CD1c-positive myeloid dendritic cell (primary cell): ENCODE measurements around the gene NQO2.
"Not testable (repeated sequence)": the region's sequence is repeated elsewhere in the genome, so short reads cannot be mapped to it uniquely, and the experiment has no call there.

Experiments
- DNase-seq: peaks from one replicate; pipeline ENCODE4 v3.0.0-alpha.2; 2016; ENCODE audit errors: extremely low spot score

NQO2 gene

DNA sequence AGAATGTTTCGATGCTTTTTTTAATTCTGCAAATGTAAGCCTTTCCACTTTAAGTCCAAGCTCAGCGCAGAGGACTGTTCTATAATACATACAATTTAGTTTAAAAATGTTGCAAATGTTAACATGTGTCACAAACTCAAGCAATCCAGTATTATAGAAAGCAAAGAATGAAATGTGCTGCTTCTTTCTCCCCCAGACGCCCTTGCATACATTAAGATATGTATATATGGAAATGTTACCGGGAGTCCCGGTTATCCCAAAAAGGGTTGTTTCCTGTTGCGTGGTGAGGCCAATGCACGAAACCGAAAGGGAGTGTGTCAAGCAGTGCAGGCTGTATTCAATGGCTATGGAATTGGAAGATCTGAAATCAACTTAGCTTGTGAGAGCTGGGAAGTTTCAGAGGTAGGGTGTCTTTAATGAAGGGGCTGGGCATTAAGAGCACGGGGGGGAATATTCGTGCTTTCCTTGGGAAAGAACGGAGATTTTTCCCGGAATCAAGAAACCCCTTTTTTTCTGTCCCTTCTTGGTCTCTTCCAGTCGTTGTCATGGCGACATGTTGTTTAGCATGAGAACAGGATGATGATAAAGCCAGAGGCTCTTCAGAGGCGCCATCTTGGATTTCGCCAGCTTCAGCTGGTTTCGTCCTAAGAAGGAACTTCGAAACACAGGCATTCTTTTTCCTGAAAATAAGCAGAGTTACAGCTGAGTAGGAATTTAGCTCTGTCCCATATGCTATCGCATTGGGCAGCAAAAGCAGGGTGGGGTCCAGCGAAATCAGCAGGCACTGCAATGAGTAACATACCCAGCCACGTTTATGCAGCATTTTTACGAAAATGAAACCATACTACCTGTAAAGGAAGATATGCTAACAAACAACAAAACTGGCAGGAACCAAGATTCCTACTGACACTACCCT lies 10.1 kb upstream of the NQO2 start:
- DNase-seq: peak; percentile 94

DNA sequence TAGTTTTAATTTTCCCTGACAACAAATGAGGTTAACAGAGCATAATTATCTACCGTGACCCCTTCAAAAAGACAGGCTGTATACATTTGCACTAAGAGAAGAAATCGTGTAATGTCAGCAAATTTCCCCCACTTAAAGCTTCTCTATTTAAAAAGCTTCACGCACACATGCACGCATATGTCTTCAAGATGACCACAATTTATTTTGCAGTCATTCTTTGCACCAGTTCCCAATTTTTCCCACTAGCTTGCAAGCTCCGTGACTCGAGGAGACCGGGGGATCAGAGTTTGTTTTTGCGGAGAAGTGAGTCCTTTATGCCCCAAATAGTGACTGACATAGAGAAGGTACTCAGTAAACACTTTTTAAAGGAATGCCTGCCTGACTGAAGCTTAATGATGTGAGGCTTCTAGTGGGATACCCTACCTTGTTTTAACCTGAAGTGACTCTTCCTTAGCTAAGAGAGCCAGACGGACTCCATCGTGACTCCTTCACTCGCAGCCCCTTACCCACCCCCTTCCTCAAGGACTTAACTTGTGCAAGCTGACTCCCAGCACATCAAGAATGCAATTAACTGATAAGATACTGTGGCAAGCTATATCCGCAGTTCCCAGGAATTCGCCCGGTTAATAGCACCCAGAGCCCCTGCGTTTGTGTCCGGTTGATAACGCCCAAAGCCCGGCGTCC lies 9.3 kb upstream of the NQO2 start:
- peak; percentile 70 for DNase-seq

DNA sequence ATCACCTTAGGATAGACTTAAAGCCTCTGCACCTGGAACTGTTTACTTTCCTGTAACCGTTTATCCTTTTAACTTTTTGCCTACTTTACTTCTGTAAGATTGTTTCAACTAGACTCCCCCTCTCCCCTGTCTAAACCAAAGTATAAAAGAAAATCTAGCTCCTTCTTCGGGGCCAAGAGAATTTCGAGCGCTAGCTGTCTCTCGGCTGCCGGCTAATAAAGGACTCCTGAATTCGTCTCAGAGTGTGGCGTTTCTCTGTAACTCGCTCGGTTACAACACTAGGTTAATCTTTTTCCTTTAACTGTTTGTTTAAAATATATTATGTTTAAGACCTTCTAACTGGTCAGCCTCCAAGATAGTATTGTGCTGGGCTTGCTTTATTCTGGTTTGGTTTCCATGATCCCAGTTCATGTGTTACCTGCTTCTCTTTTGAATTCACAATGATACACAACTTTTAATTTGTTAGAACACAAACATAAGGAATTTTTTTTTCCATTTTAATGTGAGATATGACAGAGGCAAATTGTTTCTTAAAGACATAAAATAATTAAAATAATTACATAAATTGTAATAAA lies 8.7 kb upstream of the NQO2 start:
- DNase-seq: no peak

DNA sequence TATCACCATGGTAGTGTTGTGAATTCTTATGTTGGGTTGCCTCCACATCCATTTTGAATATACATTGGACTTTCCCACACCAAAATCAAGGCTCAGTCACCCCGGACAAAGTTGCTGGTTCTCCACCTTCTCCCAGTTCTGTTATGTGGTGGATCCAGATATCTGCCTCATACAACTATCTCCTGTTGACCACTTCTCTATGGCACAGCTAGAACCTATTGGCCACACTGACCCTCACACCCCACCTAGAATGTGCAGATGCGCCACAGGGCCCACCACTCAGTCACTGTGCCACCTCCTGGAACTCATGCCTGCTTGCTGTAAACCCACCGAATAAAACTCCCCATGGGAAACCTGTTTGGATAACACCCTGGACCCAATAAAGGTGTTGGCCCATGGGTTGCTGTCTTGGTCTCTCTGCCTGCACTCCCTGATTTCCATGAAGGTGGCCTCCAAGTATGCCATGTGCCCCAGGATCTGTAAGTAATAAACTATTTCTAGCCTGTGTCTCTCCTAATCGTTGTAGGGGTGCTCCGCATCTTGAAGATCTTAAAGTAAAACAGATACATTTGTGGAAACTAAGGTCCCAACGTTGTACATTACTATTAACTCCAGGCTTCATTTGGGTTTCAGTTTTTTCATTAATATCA lies 7.2 kb upstream of the NQO2 start:
- DNase-seq: no peak

DNA sequence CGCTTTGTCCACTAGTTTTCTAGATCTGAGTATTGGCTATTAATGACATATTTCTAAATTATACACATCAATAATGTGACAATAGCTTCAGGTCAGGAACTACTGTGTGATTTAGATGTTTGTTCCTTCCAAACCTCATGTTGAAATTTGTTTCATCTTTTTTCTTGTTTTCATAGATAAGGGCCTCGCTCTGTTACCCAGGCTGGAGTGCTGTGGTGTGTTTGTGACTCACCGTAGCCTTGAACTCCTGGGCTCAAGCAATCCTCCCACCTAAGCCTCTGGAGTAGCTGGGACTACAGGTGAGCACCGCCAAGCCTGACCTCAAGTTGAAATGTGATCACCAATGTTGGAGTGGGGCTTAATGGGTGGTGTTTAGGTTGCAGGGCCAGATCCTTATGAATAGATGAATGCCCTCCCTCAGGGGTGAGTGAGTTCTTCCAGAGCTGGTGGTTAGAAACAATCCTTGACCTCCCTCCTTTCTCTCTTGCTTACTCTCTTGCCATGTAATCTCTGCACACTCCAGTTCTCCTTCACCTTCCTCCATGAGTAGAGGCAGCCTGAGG lies 5.9 kb upstream of the NQO2 start:
- no peak for DNase-seq

DNA sequence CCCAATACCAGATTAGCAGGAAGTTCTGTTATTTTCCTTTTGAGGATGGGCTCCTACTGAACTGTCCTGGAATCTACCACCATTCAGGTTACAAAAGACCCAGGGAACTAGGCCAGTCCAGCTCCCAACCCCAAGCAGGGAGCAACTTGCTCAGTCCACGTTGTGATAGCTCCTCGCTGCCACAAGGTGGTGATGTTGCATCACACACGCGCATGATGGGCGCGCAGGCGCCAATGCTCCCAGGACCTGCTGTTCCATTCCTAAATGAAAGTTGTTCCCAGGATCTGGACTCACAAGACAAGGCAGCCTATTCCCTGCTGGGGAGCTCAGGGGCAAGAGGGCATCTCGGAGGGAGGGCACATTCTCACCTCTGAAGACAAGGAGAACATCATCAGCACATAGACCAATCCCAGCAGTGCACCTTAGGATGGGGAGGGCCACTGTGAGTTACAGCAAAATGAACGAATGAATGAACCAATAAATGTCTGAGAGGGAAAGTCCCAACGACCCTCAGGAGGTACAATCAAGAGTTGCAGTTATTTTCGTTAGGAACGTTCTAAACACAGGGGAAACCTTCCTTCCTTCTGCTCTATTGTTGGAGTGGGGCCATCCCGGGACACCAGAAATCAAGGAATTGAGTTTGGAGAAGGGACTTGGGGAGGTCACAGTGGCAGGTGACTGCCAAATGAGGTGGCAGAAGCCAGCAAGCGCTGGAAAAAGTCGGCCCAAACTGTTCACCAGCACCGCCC lies 1.3 kb upstream of the NQO2 start:
- not testable (repeated sequence) for DNase-seq

DNA sequence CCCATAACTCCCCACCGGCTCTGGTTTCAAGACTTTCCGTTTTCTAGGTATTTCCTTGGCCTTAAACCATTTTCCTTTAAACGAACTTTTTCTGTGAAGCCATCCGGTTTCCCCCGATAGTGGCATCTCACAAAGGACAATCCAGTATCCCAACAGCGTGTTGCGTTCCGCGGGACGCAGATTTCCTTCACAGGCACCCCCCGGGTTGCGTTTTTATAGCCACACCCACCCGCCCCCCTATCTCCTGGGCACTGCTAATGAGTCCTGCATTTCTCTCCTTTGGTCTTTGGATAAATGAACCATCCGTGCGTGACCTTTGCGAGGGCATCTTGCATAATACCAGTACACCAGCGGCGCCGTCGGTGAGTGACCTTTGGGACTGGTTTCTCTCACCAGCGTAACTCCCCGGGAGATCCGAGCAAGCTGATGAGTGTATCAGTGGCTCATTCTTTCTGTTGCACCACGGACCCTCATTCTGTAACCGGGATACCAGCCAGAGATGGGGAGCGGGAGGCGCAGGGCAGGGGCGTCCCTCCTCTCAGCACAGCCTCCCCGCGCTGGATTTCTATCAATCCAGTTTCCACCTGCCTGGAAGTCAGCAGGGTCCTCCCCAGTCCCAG lies 586 bp upstream of the NQO2 start:
- peak; percentile 91 for DNase-seq

DNA sequence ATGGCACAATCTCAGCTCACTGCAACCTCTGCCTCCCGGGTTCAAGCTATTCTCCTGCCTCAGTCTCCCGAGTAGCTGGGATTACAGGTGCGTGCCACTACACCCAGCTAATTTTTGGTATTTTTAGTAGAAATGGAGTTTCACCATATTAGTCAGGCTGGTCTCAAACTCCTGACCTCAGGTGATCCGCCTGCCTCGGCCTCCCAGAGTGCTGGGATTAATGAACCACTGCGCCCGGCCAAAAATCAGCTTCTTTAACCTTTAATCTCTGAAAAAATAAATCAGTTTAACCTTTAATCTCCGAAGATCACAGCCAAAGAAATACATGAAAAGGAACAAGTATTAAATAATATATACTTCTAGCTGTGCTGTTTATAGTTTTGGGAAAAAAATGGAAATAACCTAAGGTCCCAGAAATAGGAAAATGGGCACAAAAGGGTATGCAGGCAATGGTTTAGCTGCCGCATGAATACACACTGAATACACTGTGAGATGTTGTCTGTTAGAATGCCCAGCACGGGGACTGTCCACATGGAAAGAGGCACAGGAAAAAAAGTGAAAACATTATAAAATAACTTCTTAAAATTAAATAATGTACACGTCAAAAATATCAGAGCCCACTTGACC lies 1.6 kb downstream of the NQO2 start:
- DNase-seq: no peak

DNA sequence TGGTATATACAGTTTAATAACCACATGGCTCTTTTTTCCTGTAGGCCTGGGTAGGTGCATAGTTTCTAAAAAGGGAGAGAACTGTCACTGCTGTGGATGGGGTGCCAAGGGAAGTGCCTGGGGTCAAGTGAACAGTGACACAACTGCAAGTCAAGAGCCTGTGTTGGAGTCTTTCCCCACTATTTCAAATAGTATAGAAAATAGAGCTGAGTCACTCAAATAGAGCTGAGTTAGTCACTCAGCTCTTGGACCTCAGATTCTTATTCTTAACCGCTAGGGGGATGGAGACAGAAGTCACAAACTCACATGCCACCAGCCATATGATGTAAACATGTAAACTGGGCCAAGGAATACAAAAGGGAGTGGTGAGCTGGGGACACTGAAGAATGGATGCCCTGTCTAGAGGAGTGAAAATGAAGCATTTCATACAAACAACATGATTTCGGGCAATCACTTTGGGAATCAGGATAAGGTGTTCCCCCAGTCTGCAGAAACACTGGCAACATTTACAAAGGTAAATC lies 2.1 kb downstream of the NQO2 start:
- peak; percentile 87 for DNase-seq

DNA sequence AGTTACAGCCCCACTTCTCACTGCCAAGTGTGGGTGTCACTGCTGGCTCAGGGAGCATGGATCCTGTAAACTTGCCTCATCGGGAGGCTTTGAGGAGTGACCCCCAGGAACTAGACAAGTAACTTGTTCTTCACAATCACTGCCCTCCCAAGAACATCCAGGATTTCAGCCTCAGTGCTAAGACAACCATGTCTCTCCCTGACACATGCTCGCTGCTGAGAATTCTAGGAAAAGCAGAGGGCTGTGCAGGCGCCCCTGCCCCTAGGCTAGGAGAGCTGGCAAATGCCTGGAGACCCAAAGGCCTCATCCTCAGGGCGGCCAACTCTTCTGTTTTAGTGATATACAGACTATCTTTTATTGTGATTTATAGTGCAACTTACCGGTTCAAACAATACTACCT lies 3.5 kb downstream of the NQO2 start:
- not testable (repeated sequence) for DNase-seq

DNA sequence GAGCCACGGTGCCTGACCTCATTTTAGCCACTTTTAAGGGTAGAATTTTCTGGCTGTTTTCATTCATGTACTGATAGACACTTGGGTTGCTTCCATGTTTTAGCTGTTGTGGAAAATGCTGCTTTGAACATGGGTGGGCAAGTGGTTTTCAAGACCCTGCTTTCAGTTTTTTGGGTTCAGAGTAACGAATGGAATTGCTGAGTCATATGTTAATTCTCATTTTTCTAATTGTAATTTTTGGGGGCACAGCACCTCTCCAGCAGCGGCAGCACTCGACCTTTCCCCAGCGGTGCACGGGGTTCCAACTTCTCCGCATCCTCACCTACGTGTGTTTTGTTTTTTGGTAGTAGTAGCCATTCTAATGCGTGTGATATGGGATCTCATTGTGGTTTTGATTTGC lies 5.4 kb downstream of the NQO2 start:
- DNase-seq: no peak

DNA sequence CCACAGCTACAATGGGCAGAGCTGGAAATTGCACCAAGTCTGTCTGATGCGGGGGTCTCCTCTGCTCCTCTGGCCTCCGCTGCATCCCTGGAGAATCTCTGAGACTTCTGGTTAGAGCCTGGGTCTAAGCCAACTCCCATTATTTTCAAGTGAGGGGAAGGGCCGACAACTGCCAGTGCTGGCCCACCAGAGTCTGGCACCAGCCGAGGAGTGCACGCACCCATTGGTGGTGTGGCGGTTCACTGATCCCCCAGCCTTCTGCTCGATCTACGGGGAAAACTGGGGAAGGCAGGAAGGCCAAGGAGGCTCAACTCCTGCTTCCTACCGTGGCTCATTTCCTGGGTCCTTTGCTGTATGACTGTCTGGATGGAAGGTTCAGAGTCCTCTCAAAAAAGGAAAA lies 6.2 kb downstream of the NQO2 start:
- no peak for DNase-seq

DNA sequence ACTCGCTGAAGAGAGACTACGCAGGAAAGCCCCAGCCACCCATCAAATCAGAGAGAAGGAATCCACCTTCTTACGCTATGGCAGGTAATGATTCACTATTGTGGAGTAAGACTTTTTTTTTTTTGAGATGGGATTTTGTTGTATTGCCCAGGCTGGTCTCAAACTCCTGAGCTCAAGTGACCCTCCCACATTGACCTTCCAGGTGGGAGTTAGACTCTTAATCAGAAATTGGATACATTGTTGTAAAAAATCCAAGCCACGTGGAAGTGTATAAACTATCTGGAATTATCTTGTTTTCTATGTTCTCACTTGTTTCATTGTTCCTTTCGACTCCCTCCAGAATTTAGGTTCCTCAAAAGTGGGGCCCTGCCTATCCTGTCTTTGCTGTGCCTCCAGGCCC lies 6.8 kb downstream of the NQO2 start:
- DNase-seq: no peak

DNA sequence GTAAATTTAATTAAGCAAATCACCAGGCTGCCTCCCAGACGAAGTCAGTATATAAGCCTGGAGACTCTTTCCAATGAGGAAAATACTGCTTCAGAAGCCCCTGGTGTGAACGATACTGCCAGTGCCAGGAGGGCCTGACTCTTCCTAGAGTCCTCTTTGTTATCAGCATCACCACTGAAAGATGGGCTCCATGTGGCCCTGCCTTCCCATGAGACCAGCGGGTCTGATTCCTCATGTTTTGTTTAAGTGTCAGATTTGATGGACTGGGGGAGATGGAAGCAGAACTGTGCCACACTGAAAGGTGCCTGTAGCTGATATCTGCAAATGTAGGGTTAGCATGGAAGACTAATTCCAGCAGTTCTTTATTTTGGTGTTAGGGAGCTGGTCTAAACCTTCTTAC lies 7.9 kb downstream of the NQO2 start:
- no peak for DNase-seq

DNA sequence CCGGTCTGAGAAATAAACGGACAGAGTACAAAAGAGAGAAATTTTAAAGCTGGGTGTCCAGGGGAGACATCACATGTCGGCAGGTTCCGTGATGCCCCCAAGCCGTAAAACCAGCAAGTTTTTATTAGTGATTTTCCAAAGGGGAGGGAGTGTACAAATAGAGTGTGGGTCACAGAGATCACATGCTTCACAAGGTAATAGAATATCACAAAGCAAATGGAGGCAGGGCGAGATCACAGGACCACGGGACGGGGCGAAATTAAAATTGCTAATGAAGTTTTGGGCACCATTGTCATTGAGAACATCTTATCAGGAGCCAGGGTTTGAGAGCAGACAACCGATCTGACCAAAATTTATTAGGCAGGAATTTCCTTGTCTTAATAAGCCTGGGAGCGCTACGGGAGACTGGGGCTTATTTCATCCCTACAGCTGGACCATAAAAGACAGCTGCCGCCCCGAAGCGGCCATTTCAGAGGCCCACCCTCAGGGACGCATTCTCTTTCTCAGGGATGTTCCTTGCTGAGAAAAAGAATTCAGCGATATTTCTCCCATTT lies 9.1 kb downstream of the NQO2 start:
- DNase-seq: not testable (repeated sequence)

DNA sequence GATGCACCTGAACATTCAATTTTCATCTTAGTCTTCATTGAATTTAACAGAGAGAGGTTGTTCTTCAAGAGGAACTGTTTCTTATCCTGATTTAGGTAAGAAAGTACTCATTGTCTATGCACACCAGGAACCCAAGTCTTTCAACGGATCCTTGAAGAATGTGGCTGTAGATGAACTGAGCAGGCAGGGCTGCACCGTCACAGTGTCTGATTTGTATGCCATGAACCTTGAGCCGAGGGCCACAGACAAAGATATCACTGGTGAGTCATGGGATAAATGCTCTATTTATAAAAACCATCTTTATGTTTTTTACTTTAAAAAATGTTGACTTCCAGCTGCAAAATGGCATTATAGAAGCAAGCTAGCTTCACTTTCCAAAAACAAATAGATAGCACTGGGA lies 10.2 kb downstream of the NQO2 start:
- DNase-seq: no peak

DNA sequence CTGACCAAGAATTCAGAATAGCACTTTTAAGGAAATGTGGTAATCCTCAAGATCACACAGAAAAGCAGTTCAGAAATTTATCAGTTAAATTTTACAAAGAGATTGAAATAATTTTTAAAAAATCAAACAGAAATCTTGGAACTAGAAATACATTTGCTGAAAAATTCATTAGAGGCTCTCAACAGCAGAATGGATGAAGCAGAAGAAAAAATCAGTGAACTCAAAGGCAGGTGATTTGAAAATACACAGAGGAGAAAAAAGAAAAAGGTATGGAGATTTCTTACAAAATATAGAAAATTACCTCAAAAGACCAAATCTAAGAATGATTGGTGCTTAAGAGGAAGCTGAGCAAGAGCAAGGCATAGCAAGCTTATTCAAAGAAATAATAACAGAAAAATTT lies 11.5 kb downstream of the NQO2 start:
- no peak for DNase-seq

DNA sequence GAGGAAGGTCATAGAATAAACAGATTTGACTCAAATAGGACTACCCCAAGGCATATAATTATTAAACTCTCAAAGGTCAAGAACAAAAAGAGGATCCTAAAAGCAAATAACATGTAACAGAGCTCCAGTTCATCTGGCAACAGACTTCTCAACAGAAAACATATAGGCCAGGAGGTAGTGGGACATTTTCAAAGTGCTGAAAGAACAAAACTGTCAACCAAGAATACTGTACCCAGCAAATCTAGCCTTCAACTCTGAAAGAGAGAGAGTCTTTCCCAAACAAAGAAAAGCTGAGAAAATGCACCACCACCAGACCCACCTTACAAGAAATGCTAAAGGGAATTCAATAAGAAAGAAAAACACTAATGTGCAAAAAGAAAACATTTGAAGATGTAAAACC lies 11.9 kb downstream of the NQO2 start:
- no peak for DNase-seq

DNA sequence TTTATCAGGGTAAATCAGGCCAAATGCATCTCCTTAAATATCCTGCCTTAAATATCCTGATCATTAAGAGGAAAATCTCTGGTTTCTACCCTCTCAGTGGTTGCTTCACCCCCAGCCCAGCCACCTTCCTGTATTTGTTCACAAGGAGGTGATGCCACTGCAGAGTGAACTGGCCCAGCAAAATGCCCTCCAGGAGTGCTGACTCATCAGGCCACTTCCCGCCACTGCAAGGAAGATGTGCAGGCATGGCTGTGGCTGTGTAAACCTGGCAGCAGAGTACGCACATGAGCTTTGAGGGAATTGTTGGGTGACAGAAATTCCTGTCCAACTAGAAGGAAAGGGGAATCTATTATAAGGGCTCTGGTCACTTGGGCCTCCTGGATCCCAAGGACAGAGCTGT lies 13.8 kb downstream of the NQO2 start:
- DNase-seq: peak; percentile 59
